ENCODE results near the gene TRAPPC14. TPM values are rescaled to one million over a fixed set of nuclear protein-coding genes. Genes with fewer than 3 reads are reported as not detected.

Gene TRAPPC14
- total and polyA plus RNA-seq, 2 of the 13 experiments (the other 11 are each of a cell fraction or from before 2014, with no cell fraction given) = 4.7 to 9.6 TPM

- 0 out of 2 replicates have a peak, but pooled peaks have one; percentile 62 for TF ChIP-seq MTF2 (CRISPR knock-in tag; IDR thresholded peaks at IDR 0.05; ENCODE audit: borderline replicate concordance)
- no peak for TF ChIP-seq CBX5 (CRISPR knock-in tag; IDR thresholded peaks at IDR 0.05; ENCODE audit: borderline replicate concordance)
- TF ChIP-seq, protein P1, sequence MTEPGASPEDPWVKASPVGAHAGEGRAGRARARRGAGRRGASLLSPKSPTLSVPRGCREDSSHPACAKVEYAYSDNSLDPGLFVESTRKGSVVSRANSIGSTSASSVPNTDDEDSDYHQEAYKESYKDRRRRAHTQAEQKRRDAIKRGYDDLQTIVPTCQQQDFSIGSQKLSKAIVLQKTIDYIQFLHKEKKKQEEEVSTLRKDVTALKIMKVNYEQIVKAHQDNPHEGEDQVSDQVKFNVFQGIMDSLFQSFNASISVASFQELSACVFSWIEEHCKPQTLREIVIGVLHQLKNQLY (CRISPR knock-in tag; IDR thresholded peaks at IDR 0.05) = no peak
- TF ChIP-seq ZNF598 (CRISPR knock-in tag; IDR thresholded peaks at IDR 0.05; ENCODE audit: borderline replicate concordance) = peak; percentile 66; the same call in 1 of the 2 replicates
- TF ChIP-seq ZNF569 (CRISPR knock-in tag; IDR thresholded peaks at IDR 0.05; ENCODE audit: borderline replicate concordance) = no peak
- TF ChIP-seq ZFP91 (CRISPR knock-in tag; IDR thresholded peaks at IDR 0.05; ENCODE audit: borderline replicate concordance) = no peak; the same call in 1 of the 2 replicates
- 0 out of 2 replicates have a peak, but pooled peaks have one; percentile 12 for TF ChIP-seq ZMYM4 (CRISPR knock-in tag; IDR thresholded peaks at IDR 0.05)
- TF ChIP-seq, protein P2, sequence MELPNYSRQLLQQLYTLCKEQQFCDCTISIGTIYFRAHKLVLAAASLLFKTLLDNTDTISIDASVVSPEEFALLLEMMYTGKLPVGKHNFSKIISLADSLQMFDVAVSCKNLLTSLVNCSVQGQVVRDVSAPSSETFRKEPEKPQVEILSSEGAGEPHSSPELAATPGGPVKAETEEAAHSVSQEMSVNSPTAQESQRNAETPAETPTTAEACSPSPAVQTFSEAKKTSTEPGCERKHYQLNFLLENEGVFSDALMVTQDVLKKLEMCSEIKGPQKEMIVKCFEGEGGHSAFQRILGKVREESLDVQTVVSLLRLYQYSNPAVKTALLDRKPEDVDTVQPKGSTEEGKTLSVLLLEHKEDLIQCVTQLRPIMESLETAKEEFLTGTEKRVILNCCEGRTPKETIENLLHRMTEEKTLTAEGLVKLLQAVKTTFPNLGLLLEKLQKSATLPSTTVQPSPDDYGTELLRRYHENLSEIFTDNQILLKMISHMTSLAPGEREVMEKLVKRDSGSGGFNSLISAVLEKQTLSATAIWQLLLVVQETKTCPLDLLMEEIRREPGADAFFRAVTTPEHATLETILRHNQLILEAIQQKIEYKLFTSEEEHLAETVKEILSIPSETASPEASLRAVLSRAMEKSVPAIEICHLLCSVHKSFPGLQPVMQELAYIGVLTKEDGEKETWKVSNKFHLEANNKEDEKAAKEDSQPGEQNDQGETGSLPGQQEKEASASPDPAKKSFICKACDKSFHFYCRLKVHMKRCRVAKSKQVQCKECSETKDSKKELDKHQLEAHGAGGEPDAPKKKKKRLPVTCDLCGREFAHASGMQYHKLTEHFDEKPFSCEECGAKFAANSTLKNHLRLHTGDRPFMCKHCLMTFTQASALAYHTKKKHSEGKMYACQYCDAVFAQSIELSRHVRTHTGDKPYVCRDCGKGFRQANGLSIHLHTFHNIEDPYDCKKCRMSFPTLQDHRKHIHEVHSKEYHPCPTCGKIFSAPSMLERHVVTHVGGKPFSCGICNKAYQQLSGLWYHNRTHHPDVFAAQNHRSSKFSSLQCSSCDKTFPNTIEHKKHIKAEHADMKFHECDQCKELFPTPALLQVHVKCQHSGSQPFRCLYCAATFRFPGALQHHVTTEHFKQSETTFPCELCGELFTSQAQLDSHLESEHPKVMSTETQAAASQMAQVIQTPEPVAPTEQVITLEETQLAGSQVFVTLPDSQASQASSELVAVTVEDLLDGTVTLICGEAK (IDR thresholded peaks at IDR 0.05) = no peak
- TF ChIP-seq, protein P2 (CRISPR knock-in tag; IDR thresholded peaks at IDR 0.05) = no peak; the same call in 1 of the 2 replicates
- TF ChIP-seq GFI1 (CRISPR knock-in tag; IDR thresholded peaks at IDR 0.05; ENCODE audit: borderline replicate concordance) = no peak
- TF ChIP-seq, protein P3, sequence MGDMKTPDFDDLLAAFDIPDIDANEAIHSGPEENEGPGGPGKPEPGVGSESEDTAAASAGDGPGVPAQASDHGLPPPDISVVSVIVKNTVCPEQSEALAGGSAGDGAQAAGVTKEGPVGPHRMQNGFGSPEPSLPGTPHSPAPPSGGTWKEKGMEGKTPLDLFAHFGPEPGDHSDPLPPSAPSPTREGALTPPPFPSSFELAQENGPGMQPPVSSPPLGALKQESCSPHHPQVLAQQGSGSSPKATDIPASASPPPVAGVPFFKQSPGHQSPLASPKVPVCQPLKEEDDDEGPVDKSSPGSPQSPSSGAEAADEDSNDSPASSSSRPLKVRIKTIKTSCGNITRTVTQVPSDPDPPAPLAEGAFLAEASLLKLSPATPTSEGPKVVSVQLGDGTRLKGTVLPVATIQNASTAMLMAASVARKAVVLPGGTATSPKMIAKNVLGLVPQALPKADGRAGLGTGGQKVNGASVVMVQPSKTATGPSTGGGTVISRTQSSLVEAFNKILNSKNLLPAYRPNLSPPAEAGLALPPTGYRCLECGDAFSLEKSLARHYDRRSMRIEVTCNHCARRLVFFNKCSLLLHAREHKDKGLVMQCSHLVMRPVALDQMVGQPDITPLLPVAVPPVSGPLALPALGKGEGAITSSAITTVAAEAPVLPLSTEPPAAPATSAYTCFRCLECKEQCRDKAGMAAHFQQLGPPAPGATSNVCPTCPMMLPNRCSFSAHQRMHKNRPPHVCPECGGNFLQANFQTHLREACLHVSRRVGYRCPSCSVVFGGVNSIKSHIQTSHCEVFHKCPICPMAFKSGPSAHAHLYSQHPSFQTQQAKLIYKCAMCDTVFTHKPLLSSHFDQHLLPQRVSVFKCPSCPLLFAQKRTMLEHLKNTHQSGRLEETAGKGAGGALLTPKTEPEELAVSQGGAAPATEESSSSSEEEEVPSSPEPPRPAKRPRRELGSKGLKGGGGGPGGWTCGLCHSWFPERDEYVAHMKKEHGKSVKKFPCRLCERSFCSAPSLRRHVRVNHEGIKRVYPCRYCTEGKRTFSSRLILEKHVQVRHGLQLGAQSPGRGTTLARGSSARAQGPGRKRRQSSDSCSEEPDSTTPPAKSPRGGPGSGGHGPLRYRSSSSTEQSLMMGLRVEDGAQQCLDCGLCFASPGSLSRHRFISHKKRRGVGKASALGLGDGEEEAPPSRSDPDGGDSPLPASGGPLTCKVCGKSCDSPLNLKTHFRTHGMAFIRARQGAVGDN (CRISPR knock-in tag; IDR thresholded peaks at IDR 0.05) = peak; percentile 76
Measured at GRCh38 chr7:100127866-100128636, 30.5 kb downstream of the TRAPPC14 start (continued).

Data from HepG2 (cell line).